Measurements from ENCODE around the gene DEFB123. TPM values are rescaled to one million over a fixed set of nuclear protein-coding genes. Genes with fewer than 3 reads are reported as not detected.
"Not testable (repeated sequence)": the region's sequence is repeated elsewhere in the genome, so short reads cannot be mapped to it uniquely, and the experiment has no call there.

DEFB123 gene
- total and polyA plus RNA-seq, 12 donors = not detected

- Histone ChIP-seq H3K9me3 (replicated peaks in 1 of 3) (no peaks in the 10 kb centered on the region), H3K4me1 (replicated peaks in 1 of 2) (no peaks in the 10 kb centered on the region), H3K27me3 (no peaks in the 10 kb centered on the region), H3K27ac (no peak overlapping the region), H3K36me3 (replicated peaks in 1 of 2) (no peaks in the 10 kb centered on the region), H3K4me3 (no peak overlapping the region)
- intact Hi-C loops (cut with DNase I) = no loop called here
- no peak for TF ChIP-seq CTCF (IDR thresholded peaks at IDR 0.05)
- TF ChIP-seq POLR2A (IDR thresholded peaks at IDR 0.05) = no peak
- DNase-seq = no peak
- 60 to 73% (median 69%) methylated on average over 8 of the region's 8 CpGs for WGBS, 4 donors
Observed at GRCh38 chr20:31449511-31450414, 9.3 kb downstream of the DEFB123 start.

GRCh38 chr20:31452575-31452974 lies 12.1 kb downstream of the DEFB123 start:
- Histone ChIP-seq H3K4me3 (no peak overlapping the region), H3K36me3 (replicated peaks in 1 of 2) (no peaks in the 10 kb centered on the region), H3K27me3 (peaks cover under 1% of the 10 kb centered on the region), H3K4me1 (replicated peaks in 1 of 2) (no peaks in the 10 kb centered on the region), H3K27ac (no peak overlapping the region), H3K9me3 (replicated peaks in 1 of 3) (no peaks in the 10 kb centered on the region)
- 48 to 71% (median 65%) methylated on average over 2 of the region's 2 CpGs for WGBS, 4 donors
- no peak for TF ChIP-seq POLR2A (IDR thresholded peaks at IDR 0.05)
- TF ChIP-seq CTCF (IDR thresholded peaks at IDR 0.05) = no peak
- DNase-seq = no peak
- intact Hi-C loops (cut with DNase I) = no loop called here

- Histone ChIP-seq H3K27me3 (peaks cover 13% of the 10 kb centered on the region), H3K4me1 (replicated peaks in 1 of 2) (no peaks in the 10 kb centered on the region), H3K9me3 (replicated peaks in 1 of 3) (no peaks in the 10 kb centered on the region), H3K27ac (no peak overlapping the region), H3K36me3 (replicated peaks in 1 of 2) (no peaks in the 10 kb centered on the region), H3K4me3 (no peak overlapping the region)
- no peak for DNase-seq
- WGBS, 4 donors = 86 to 97% (median 88%) methylated on average over 1 of the region's 1 CpG
- TF ChIP-seq CTCF (IDR thresholded peaks at IDR 0.05) (no peak), POLR2A (IDR thresholded peaks at IDR 0.05) (no peak)
- intact Hi-C loops (cut with DNase I) = no loop called here
Observed at GRCh38 chr20:31454361-31454760, 13.9 kb downstream of the DEFB123 start.

GRCh38 chr20:31470946-31471345 lies 30.5 kb downstream of the DEFB123 start:
- H3K27ac ChIP-seq; intact Hi-C loops (cut with DNase I); H3K36me3 ChIP-seq (replicated peaks in 1 of 2); H3K4me3 ChIP-seq; H3K4me1 ChIP-seq (replicated peaks in 1 of 2); H3K27me3 ChIP-seq; DNase-seq; H3K9me3 ChIP-seq (replicated peaks in 1 of 3): not testable (repeated sequence)
- 85 to 93% methylated on average over 10 to 22 of the region's 33 CpGs; no CpG with 5 or more reads in 2 of the 4 donors for WGBS, 4 donors
